MM.1S (cell line): ENCODE data around the gene TMEM176B.

Experiments used
- EZH2phosphoT487 ChIP-seq: fragments of 300-600 bp; sonication (generic); IDR thresholded peaks from 2 replicates; pipeline ENCODE4 v1.6.1; 2018; ENCODE audit warnings: antibody characterized with exemption, low read length
- TF ChIP-seq, protein P1 (sequence below): fragments of 300-600 bp; sonication (generic); IDR thresholded peaks from 2 replicates; pipeline ENCODE4 v1.5.1; 2016; ENCODE audit warnings: antibody characterized with exemption, low read length, mixed read lengths

GRCh38 chr7:150806454-150806853 is 6.3 kb upstream of the TMEM176B start:
- TF ChIP-seq, protein P1, sequence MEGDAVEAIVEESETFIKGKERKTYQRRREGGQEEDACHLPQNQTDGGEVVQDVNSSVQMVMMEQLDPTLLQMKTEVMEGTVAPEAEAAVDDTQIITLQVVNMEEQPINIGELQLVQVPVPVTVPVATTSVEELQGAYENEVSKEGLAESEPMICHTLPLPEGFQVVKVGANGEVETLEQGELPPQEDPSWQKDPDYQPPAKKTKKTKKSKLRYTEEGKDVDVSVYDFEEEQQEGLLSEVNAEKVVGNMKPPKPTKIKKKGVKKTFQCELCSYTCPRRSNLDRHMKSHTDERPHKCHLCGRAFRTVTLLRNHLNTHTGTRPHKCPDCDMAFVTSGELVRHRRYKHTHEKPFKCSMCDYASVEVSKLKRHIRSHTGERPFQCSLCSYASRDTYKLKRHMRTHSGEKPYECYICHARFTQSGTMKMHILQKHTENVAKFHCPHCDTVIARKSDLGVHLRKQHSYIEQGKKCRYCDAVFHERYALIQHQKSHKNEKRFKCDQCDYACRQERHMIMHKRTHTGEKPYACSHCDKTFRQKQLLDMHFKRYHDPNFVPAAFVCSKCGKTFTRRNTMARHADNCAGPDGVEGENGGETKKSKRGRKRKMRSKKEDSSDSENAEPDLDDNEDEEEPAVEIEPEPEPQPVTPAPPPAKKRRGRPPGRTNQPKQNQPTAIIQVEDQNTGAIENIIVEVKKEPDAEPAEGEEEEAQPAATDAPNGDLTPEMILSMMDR: no peak
- TF ChIP-seq EZH2phosphoT487: no peak
